ENCODE measurements around the gene STAT5B. TPM values are rescaled to one million over a fixed set of nuclear protein-coding genes. Genes with fewer than 3 reads are reported as not detected.
A peak's percentile ranks its signal among the peaks of the same experiment; 100 is the strongest.

STAT5B gene
- total and polyA plus RNA-seq, 2 of the 8 experiments (the other 6 are each of a cell fraction or from before 2014, with no cell fraction given), result 35.3 to 52.6 TPM

DNA sequence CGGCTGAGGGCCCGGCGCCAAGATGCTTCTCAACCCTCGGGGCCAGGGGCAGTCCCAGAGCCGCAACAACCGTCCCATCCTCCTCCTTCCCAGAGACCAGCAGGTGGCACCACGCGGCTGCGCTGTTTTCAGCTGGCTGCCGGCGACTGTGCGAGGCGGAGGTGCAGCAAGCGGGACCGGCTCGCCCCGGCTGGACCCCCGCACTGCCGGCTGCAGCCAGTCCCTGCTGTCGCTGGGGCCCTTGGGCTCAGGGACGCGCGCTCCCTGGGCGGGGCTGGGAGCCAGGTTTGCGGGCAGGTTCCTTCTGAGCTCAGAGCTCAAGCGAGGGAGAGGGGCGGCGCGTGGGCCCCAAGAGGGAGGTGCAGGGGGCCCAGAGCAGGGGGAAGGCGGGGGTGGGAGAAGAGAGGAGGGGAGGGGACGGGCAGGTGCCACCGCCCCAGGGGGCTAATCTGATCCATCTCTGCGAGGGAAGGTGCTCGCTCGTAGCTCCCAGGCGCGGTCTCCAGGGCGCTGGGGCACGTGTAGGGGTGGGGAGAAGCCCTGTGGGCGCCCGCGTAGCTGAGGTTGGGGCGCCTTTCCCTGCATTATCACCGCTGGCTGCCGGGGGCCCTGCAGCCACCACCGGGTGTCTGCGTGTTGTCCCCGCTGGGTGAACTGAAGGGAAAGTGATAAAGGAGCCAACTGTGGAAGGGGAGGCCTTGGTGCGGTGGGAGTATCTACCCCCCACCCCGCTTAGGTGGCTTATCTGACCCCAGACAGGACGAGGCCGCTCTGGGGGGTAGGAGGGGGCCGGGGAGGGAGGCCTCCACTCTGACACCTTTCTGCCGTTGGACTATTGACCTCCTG, 36.3 kb upstream of the STAT5B start:
- DNase-seq (ENCODE audit: low read depth in 1 of 2, low spot score in 2 of 2), result peak in 1 of 2 experiments; percentile 90
- H2AFZ ChIP-seq (ENCODE audit: low read length), result no peak overlapping the region
- H3K4me3 ChIP-seq (ENCODE audit: extremely low read depth in 1 of 4, insufficient read depth in 2 of 4, low read depth in 3 of 4, low read length in 4 of 4), result peak overlapping the region in 3 of 4 experiments; percentile 13 to 46 (median 26); a peak in 4 of 8 replicates
- H2BK5ac ChIP-seq (ENCODE audit: low read depth, low read length), result no peak overlapping the region
- H3K18ac ChIP-seq (ENCODE audit: extremely low read depth, low read length), result no peak overlapping the region
- no peak overlapping the region for H2BK12ac ChIP-seq (ENCODE audit: low read depth, low read length)
- H4K20me1 ChIP-seq (replicated peaks in 1 of 2; ENCODE audit: control insufficient read depth in 1 of 2, insufficient read depth in 2 of 2, low read length in 2 of 2), result peaks cover 0 to 3% of the 10 kb centered on the region in 2 experiments
- peaks cover 5 to 20% (median 8%) of the 10 kb centered on the region in 4 experiments; a peak in 6 of 7 replicates for H3K4me1 ChIP-seq (replicated peaks in 1 of 4; ENCODE audit: control insufficient read depth in 3 of 4, insufficient read depth in 4 of 4, low read length in 3 of 4)
- H3K4ac ChIP-seq (replicated peaks; ENCODE audit: insufficient read length, low read depth, low read length), result no peak overlapping the region
- H3K27ac ChIP-seq (ENCODE audit: low read depth, low read length), result no peak overlapping the region
- H3K23ac ChIP-seq (ENCODE audit: insufficient read length), result no peak overlapping the region
- H4K8ac ChIP-seq (ENCODE audit: extremely low read depth, insufficient read depth, low read length), result peak overlapping the region; percentile 94
- H2AK5ac ChIP-seq (ENCODE audit: low read depth, low read length), result no peak overlapping the region
- H2BK120ac ChIP-seq (replicated peaks; ENCODE audit: low read depth, low read length), result no peak overlapping the region
- CTCF ChIA-PET (ENCODE audit: partially characterized antibody), result interaction anchor here (0.5 to 24.6 kb wide), 20 partner anchors 10 to 608 kb away, joined by 3 to 542 read pairs (median 4); partner anchors contain the start of gene CAVIN1
- H3K4me2 ChIP-seq (ENCODE audit: insufficient read depth in 1 of 2, low read depth in 2 of 2, low read length in 2 of 2), result peak overlapping the region; percentile 14 to 64; a peak in 3 of 4 replicates
- H4K5ac ChIP-seq (ENCODE audit: insufficient read length, low read depth, low read length), result no peak overlapping the region
- peaks cover 2 to 25% (median 19%) of the 10 kb centered on the region in 4 experiments; a peak in 6 of 8 replicates for H3K36me3 ChIP-seq (ENCODE audit: control insufficient read depth in 2 of 4, insufficient read depth in 4 of 4, low read length in 3 of 4)
- H2BK15ac ChIP-seq (ENCODE audit: low read length), result no peak overlapping the region
- H3K56ac ChIP-seq (replicated peaks; ENCODE audit: insufficient read length, low read depth, low read length), result no peak overlapping the region
- no peak overlapping the region for H3K14ac ChIP-seq (ENCODE audit: insufficient read length)
- H3K23me2 ChIP-seq (ENCODE audit: low read depth, low read length), result no peaks in the 10 kb centered on the region
- no peak overlapping the region for H2BK20ac ChIP-seq (ENCODE audit: low read length)
- H4K91ac ChIP-seq (replicated peaks; ENCODE audit: insufficient read length, low read length), result no peak overlapping the region
- POLR2A ChIA-PET (ENCODE audit: partially characterized antibody), result interaction anchor here (0.5 to 4.8 kb wide), 13 partner anchors 11 to 673 kb away, joined by 3 to 33 read pairs (median 4); partner anchors contain the start of genes STAT3 and STAT5A
- FAIRE-seq, result no peak
- H3K79me2 ChIP-seq (ENCODE audit: control insufficient read depth in 1 of 2, insufficient read depth in 2 of 2, low read length in 2 of 2), result no peaks in the 10 kb centered on the region
- H3K9ac ChIP-seq (replicated peaks in 1 of 4; ENCODE audit: extremely low read depth in 1 of 4, low read depth in 3 of 4, low read length in 3 of 4), result 0 out of 7 replicates have a peak overlapping the region, but pooled peaks of 1 of the 4 experiments have one; percentile 7
- H3K9me3 ChIP-seq (ENCODE audit: insufficient read depth in 2 of 2, low read depth in 1 of 2, low read length in 1 of 2), result no peaks in the 10 kb centered on the region
- H3K79me1 ChIP-seq (ENCODE audit: low read depth, low read length), result no peaks in the 10 kb centered on the region; the same call in 1 of the 2 replicates
- 30% methylated on average over 35 of the region's 54 CpGs; no CpG with 5 or more reads in 1 of the 2 experiments for WGBS, 2 experiments (ENCODE audit: extremely low coverage in 1 of 2, insufficient coverage in 1 of 2, insufficient read length in 1 of 2, insufficient replicate concordance in 2 of 2, low coverage in 1 of 2, low lambda C conversion rate in 2 of 2, missing lambda C conversion rate in 1 of 2)
- H3K27me3 ChIP-seq (replicated peaks in 1 of 4; ENCODE audit: control insufficient read depth in 3 of 4, extremely low read depth in 1 of 4, insufficient read depth in 3 of 4, low read length in 3 of 4), result no peaks in the 10 kb centered on the region
- TF ChIP-seq USF2 (IDR thresholded peaks at IDR 0.05; ENCODE audit: low read length) (0 out of 2 replicates have a peak, but pooled peaks have one; percentile 36), YY1 (IDR thresholded peaks at IDR 0.05; ENCODE audit: low read depth, low read length) (peak; percentile 50; the same call in 1 of the 2 replicates), JUND (IDR thresholded peaks at IDR 0.05; ENCODE audit: low read length) (peak; percentile 35; the same call in 1 of the 2 replicates), TAF1 (IDR thresholded peaks at IDR 0.05; ENCODE audit: low read depth, low read length) (peak; percentile 49; the same call in 1 of the 2 replicates), CBX5 (IDR thresholded peaks at IDR 0.05; ENCODE audit: low read depth, low read length) (no peak), HDAC2 (IDR thresholded peaks at IDR 0.05; ENCODE audit: borderline replicate concordance in 1 of 2, low read depth in 2 of 2, low read length in 2 of 2) (peak; percentile 16 to 53; a peak in 1 of 4 replicates), RAD21 (IDR thresholded peaks at IDR 0.05 in 1 of 2, conservative IDR thresholded peaks at IDR 0.05 in 1 of 2; ENCODE audit: low read depth in 2 of 2, low read length in 2 of 2) (peak; percentile 72 to 76), POLR2A (IDR thresholded peaks at IDR 0.05; ENCODE audit: control extremely low read depth in 1 of 2, low read depth in 2 of 2, low read length in 2 of 2) (no peak), TCF12 (IDR thresholded peaks at IDR 0.05; ENCODE audit: low read depth, low read length) (no peak)

Data from H1 (cell line).